Psoas muscle (tissue), 8 donors: ENCODE data around the gene ATRNL1. TPM values are rescaled to one million over a fixed set of nuclear protein-coding genes. Genes with fewer than 3 reads are reported as not detected.

ENCODE experiments used
- ATAC-seq, 4 donors: fragments of 200-7000 bp; cut with Tn5 transposase; one replicate each; pipeline ENCODE4 v1.9.1; 2020; ENCODE audit warnings: moderate library complexity in 3 of 4, mild to moderate bottlenecking in 2 of 4
- DNase-seq, 2 donors: peaks; one replicate each; pipeline ENCODE4 v3.0.0-alpha.2; 2020
- H3K27ac ChIP-seq: fragments of 200-600 bp; one replicate; pipeline ENCODE4 v1.8.0; 2022
- H3K27me3 ChIP-seq, 3 donors: fragments of 200-600 bp in 1 of 3; one replicate each; pipeline versions ENCODE4 v1.6.1 to v1.8.0; 2013 to 2022; ENCODE audit warnings: low read length in 2 of 3, mild to moderate bottlenecking in 2 of 3, moderate library complexity in 1 of 3; ENCODE audit not compliant: insufficient read depth in 3 of 3
- H3K36me3 ChIP-seq, 2 donors: fragments of 200-600 bp in 1 of 2; one replicate each; pipeline versions ENCODE4 v1.6.1 to v1.8.0; 2013 to 2022; ENCODE audit warnings: low read depth in 1 of 2, mild to moderate bottlenecking in 1 of 2, moderate library complexity in 1 of 2; ENCODE audit not compliant: insufficient read depth in 1 of 2
- H3K4me1 ChIP-seq: fragments of 200-600 bp; one replicate; pipeline ENCODE4 v1.8.0; 2022
- H3K4me3 ChIP-seq: fragments of 200-600 bp; one replicate; pipeline ENCODE4 v1.8.0; 2022; ENCODE audit warnings: mild to moderate bottlenecking
- H3K9me3 ChIP-seq: fragments of 200-600 bp; one replicate; pipeline ENCODE4 v1.8.0; 2022
- CTCF ChIP-seq: fragments of 200-600 bp; IDR thresholded peaks from one replicate; pipeline ENCODE4 v1.8.0; 2022; ENCODE audit warnings: antibody characterized with exemption
- WGBS, 3 donors: extraction: QIAGEN DNeasy Blood & Tissue Kit; methylation state at CpG; one replicate each; pipeline versions ENCODE4 v1.1.6 to v1.1.7; 2013; 5-methylcytosine and 5-hydroxymethylcytosine counted together
- intact Hi-C, 2 donors: fragments of 100-400 bp; cut with DNase I; formaldehyde crosslinking; loops; one replicate each; pipeline versions ENCODE4 v1.11.0 to v1.14.2; 2022
- polyA plus RNA-seq, 3 donors: library from polyadenylated mRNA; stranded (reverse); fragments of 200-250 nt; gene quantifications; one replicate each; pipeline ENCODE4 v1.2.3, GENCODE V29; 2013
- total RNA-seq, 4 donors: library from RNA; stranded (reverse); fragmentation: NEBNext Ultra II Directional in 2 of 4; extraction: Animal tissue kit (Norgen Biotek cat#: 25700) in 2 of 4; gene quantifications; one replicate each; pipeline versions ENCODE4 v1.2.1 to v1.2.4, GENCODE V29; 2021 to 2023
- donor health status: healthy with polysubstance abuse.
- donor health status: DM: no; HTN: no; CAD: no; lungs with moderate emphysema.
- donor health status: Bipolar disorder and iron deficiency.
- donor health status: healthy.
- donor health status: DM: yes; HTN: yes; CAD: no.
- donor health status: DM: no; HTN: no; CAD: no.
- donor health status: DM: no; HTN: no; CAD: no.
- donor health status: DM: yes; HTN: yes; CAD: no.

ATRNL1 gene
- total and polyA plus RNA-seq, 7 donors = 0.01 to 7.1 (median 2.2) TPM

- WGBS, 3 donors = 50 to 70% (median 65%) methylated on average over 1 of the region's 1 CpG
Measured at GRCh38 chr10:115046686-115047236, 46.4 kb upstream of the ATRNL1 start.

GRCh38 chr10:115047705-115048104 is 45.5 kb upstream of the ATRNL1 start:
- no peak for ATAC-seq
- TF ChIP-seq CTCF = no peak

More at GRCh38 chr10:115046686-115047236, 46.4 kb upstream of the ATRNL1 start:
- intact Hi-C loops = no loop called here
- peak in 2 of 4 donors; percentile 85 to 87 for ATAC-seq
- no peaks in the 10 kb centered on the region for H3K36me3 ChIP-seq
- H3K9me3 ChIP-seq = no peaks in the 10 kb centered on the region
- DNase-seq = no peak
- peaks cover 16% of the 10 kb centered on the region for H3K4me1 ChIP-seq
- peak overlapping the region; percentile 42 for H3K27ac ChIP-seq
- no peak for TF ChIP-seq CTCF
- no peak overlapping the region for H3K4me3 ChIP-seq
- peaks cover 0 to 2% (median 0%) of the 10 kb centered on the region in 3 donors for H3K27me3 ChIP-seq

GRCh38 chr10:115049318-115049717 is 43.8 kb upstream of the ATRNL1 start:
- no peak for TF ChIP-seq CTCF
- H3K4me1 ChIP-seq = peaks cover 16% of the 10 kb centered on the region
- H3K27me3 ChIP-seq = peaks cover 0 to 2% (median 2%) of the 10 kb centered on the region in 3 donors
- no peak overlapping the region for H3K27ac ChIP-seq
- no peaks in the 10 kb centered on the region for H3K9me3 ChIP-seq
- no peak overlapping the region for H3K4me3 ChIP-seq
- H3K36me3 ChIP-seq = no peaks in the 10 kb centered on the region
- intact Hi-C loops = no loop called here
- DNase-seq = no peak
- ATAC-seq = no peak
- 59 to 64% (median 61%) methylated on average over 6 of the region's 6 CpGs for WGBS, 3 donors

More at GRCh38 chr10:115047705-115048104, 45.5 kb upstream of the ATRNL1 start:
- no peaks in the 10 kb centered on the region for H3K9me3 ChIP-seq
- H3K27me3 ChIP-seq = peaks cover 0 to 2% (median 2%) of the 10 kb centered on the region in 3 donors
- H3K27ac ChIP-seq = no peak overlapping the region
- no peak overlapping the region for H3K4me3 ChIP-seq
- H3K36me3 ChIP-seq = no peaks in the 10 kb centered on the region
- no peak for DNase-seq
- H3K4me1 ChIP-seq = peaks cover 16% of the 10 kb centered on the region
- intact Hi-C loops = no loop called here

GRCh38 chr10:115049960-115050359 is 43.2 kb upstream of the ATRNL1 start:
- ATAC-seq (no peak), DNase-seq (no peak)
- intact Hi-C loops = no loop called here
- Histone ChIP-seq H3K27ac (no peak overlapping the region), H3K36me3 (no peaks in the 10 kb centered on the region), H3K27me3 (peaks cover 0 to 2% (median 2%) of the 10 kb centered on the region in 3 donors), H3K4me1 (peaks cover 16% of the 10 kb centered on the region), H3K4me3 (no peak overlapping the region), H3K9me3 (no peaks in the 10 kb centered on the region)
- no peak for TF ChIP-seq CTCF
- 26 to 40% (median 28%) methylated on average over 3 of the region's 3 CpGs for WGBS, 3 donors
